PFSK-1 (cell line): ENCODE measurements around the gene NME7.

Experiments
- FOXP2 ChIP-seq: optimal IDR thresholded peaks from 2 replicates; pipeline ENCODE3; 2011; ENCODE audit warnings: borderline replicate concordance, control low read depth, inconsistent platforms; ENCODE audit not compliant: insufficient read depth; ENCODE audit errors: extremely low read length, extremely low read depth
- POLR2AphosphoS5 ChIP-seq: IDR thresholded peaks from 2 replicates; pipeline ENCODE4 v1.6.1; 2012; ENCODE audit warnings: low read depth, mild to moderate bottlenecking, control low read depth, low read length, moderate library complexity

GRCh38 chr1:169193191-169193850 lies 174.3 kb downstream of the NME7 start:
- TF ChIP-seq FOXP2 (no peak), POLR2AphosphoS5 (no peak)
